ENCODE results near the gene YES1. TPM values are rescaled to one million over a fixed set of nuclear protein-coding genes. Genes with fewer than 3 reads are reported as not detected.
"Not testable (repeated sequence)": the region's sequence is repeated elsewhere in the genome, so short reads cannot be mapped to it uniquely, and the experiment has no call there.

Gene YES1
- total RNA-seq, 1 donor from 2014 or later = 175 TPM

GRCh38 chr18:686339-687111 lies 125.5 kb downstream of the YES1 start:
- DNase-seq (ENCODE audit: extremely low read depth, low read depth, low spot score) = no peak

DNA sequence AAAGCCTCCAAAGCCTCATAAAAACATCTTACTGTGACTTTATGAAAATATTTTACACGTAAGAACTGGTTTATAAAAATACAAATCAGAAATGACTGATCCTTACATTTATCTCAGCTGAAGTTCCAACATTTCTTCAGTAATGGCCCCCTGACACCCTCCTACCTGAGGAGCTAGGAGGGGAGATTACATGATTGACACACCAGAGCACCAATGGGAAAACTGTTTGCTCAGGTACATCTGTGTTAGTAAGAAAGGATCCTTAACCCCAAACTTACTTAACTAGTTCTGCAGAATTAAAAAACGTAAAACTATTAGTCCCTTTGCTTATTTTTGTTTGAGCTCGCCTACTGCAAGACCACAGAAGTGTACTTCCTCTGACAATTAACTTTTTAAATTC lies 126.6 kb downstream of the YES1 start:
- no peak for DNase-seq (ENCODE audit: extremely low read depth, low read depth, low spot score)

DNA sequence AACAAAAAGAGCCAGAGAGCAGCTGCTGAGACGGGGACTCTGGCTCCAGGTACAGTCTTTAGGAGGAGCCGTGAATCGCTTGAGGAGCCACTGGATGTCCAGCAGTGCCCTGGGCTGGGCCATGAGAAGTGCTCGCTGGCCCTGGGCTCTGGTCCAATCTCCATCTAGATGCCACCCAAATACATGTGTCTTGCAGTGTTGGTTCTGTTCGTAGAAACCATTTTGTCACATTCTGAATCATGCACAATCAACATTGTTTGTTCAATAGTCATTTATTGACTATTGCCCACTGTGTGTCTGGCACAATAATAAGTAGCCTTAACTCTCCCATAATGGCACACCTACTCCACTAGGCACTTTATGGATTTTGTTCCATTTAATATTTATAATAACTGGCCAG lies 128.5 kb downstream of the YES1 start:
- DNase-seq (ENCODE audit: extremely low read depth, low read depth, low spot score) = no peak

DNA sequence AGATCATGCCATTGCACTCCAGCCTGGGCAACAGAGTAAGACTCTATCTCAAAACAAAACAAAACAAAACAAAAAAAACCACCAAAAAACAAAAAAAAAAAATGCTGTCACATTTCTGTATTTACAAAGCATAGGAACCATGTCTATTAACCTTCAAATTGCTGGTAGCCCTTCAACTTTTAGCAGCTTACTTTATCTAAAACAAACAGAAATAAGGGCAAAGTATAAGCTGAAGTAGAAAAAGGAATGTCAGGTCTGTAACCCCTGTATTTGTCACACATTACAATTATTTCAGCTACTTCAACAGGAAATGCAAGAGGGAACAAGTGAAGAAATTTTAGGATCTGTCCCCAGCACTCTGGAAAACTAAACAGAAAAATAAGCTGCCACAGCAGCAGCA lies 129.2 kb downstream of the YES1 start:
- DNase-seq (ENCODE audit: extremely low read depth, low read depth, low spot score) = no peak

GRCh38 chr18:682416-682815 lies 129.6 kb downstream of the YES1 start:
- not testable (repeated sequence) for DNase-seq (ENCODE audit: extremely low read depth, low read depth, low spot score)

- no peak for DNase-seq (ENCODE audit: extremely low read depth, low read depth, low spot score)
Measured at GRCh38 chr18:681985-682384, 130.1 kb downstream of the YES1 start.

GRCh38 chr18:680392-680791 lies 131.7 kb downstream of the YES1 start:
- no peak for DNase-seq (ENCODE audit: extremely low read depth, low read depth, low spot score)

GRCh38 chr18:679516-679915 lies 132.5 kb downstream of the YES1 start:
- no peak for DNase-seq (ENCODE audit: extremely low read depth, low read depth, low spot score)

GRCh38 chr18:678482-679182 lies 133.4 kb downstream of the YES1 start:
- no peak for DNase-seq (ENCODE audit: extremely low read depth, low read depth, low spot score)

- DNase-seq (ENCODE audit: extremely low read depth, low read depth, low spot score) = no peak
Measured at GRCh38 chr18:677951-678381, 134.1 kb downstream of the YES1 start.

- DNase-seq (ENCODE audit: extremely low read depth, low read depth, low spot score) = no peak
Measured at GRCh38 chr18:677145-677544, 134.9 kb downstream of the YES1 start.

DNA sequence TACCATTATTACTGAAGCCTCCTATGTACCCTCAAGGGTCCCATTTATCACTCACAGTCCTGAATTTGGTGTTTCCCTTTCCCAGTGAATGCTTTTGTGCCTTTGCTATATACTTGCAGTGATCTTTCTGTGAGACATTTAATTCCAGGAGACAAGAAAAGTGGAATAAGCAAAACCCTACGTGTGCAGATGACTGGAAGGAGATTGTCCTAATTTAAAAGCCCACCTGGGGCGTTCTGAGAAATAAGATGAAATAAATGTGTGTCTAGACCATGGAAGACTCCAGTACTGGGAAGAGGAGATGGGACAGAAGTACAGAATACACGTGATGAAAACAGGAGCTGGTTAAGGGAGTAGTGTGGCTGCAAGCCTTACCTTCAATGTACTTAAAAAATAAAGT lies 135.3 kb downstream of the YES1 start:
- no peak for DNase-seq (ENCODE audit: extremely low read depth, low read depth, low spot score)

GRCh38 chr18:676069-676468 lies 136.0 kb downstream of the YES1 start:
- no peak for DNase-seq (ENCODE audit: extremely low read depth, low read depth, low spot score)

- DNase-seq (ENCODE audit: extremely low read depth, low read depth, low spot score) = no peak
Measured at GRCh38 chr18:675307-675706, 136.7 kb downstream of the YES1 start.

DNA sequence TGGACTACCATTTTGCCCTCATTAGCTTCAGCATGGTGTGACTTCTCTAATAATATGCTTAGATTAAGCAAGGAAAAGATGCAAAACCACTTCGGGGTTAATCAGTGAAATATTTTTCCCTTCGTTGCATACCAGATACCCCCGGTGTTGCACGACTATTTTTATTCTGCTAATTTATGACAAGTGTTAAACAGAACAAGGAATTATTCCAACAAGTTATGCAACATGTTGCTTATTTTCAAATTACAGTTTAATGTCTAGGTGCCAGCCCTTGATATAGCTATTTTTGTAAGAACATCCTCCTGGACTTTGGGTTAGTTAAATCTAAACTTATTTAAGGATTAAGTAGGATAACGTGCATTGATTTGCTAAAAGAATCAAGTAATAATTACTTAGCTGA lies 138.3 kb downstream of the YES1 start:
- DNase-seq (ENCODE audit: extremely low read depth, low read depth, low spot score) = no peak

DNA sequence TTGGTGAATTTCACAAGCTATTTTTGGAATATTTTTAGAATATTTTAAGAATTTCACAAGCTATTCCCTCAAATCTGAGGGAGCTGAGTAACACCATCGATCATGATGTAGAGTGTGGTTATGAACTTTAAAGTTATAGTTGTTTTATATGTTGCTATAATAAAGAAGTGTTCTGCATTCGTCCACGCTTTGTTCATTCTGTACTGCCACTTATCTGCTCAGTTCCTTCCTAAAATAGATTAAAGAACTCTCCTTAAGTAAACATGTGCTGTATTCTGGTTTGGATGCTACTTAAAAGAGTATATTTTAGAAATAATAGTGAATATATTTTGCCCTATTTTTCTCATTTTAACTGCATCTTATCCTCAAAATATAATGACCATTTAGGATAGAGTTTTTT lies 138.7 kb downstream of the YES1 start:
- no peak for DNase-seq (ENCODE audit: extremely low read depth, low read depth, low spot score)

Other genes with a start within 250 kb of the YES1 start
- gene CETN1, start 231.9 kb downstream of the YES1 start, total RNA-seq = not detected in 2 replicates
- gene CLUL1, start 215.3 kb downstream of the YES1 start, total RNA-seq = 0.63 TPM in 1 of 2 replicates, not detected in the other
- gene TYMS, start 154.6 kb downstream of the YES1 start, total RNA-seq = 37.0 and 40.5 TPM in 2 replicates
- gene ENOSF1, start 99.6 kb downstream of the YES1 start, total RNA-seq = 12.9 and 27.1 TPM in 2 replicates
- gene ADCYAP1, start 92.6 kb upstream of the YES1 start, total RNA-seq = 0.12 TPM in 1 of 2 replicates, not detected in the other

All from glomerular endothelial cell (primary cell).